Measurements from ENCODE around the gene ITPR2.
"Not testable (repeated sequence)": the region's sequence is repeated elsewhere in the genome, so short reads cannot be mapped to it uniquely, and the experiment has no call there.

The ITPR2 gene

DNA sequence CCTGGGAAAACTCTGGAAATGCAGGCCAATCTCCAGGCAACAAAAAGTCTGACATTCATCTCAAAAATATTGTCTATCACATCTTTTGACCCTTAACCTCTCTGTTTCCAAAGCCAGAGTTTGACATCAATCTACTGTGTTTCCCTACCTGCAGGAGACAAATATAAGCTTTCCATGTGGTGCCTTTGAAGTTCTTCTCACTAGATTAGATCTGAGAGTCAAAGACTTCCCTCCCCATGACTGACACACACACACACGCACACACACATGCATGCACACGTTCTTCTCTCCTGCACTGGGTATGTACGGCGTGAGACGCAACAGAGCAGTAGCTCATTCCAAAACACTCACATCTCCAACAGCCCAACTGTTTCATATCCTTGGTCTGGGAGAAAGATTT lies 8.1 kb upstream of the ITPR2 start:
- peaks cover 0 to 4% of the 10 kb centered on the region in 2 donors for H3K27me3 Mint-ChIP-seq
- no peak for ATAC-seq (replicated peaks)

DNA sequence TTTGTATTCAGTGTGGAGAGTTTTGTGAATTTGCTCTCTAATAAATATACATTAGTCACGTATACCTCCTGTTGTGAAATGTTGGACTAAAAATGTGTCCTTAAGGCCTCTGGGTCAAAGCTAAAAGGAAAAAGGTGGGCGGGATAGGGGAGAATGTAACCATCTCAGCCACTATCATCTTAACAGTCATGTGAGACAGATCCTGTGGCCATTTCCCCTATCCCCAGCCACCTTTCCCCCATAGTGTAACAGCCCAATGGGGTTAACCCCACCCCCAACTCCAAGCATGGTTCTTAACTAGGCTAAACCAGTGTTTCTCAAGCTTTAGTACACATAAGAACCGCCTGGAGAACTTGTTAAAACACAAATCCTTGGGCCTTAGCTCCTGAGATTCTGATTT lies 6.5 kb upstream of the ITPR2 start:
- Mint-ChIP-seq H3K27ac (no peak overlapping the region), H3K4me3 (no peak overlapping the region), H3K4me1 (ENCODE audit: low read depth in 2 of 2) (no peaks in the 10 kb centered on the region), H3K36me3 (ENCODE audit: insufficient read depth) (no peaks in the 10 kb centered on the region), H3K9me3 (no peaks in the 10 kb centered on the region), H3K27me3 (no peaks in the 10 kb centered on the region)
- no peak for ATAC-seq (replicated peaks)
- DNase-seq, result no peak

More for the DNA sequence above, 8.1 kb upstream of the ITPR2 start:
- Mint-ChIP-seq H3K27ac (no peak overlapping the region), H3K36me3 (ENCODE audit: insufficient read depth) (no peaks in the 10 kb centered on the region), H3K4me1 (ENCODE audit: low read depth in 2 of 2) (no peaks in the 10 kb centered on the region), H3K4me3 (no peak overlapping the region), H3K9me3 (no peaks in the 10 kb centered on the region)
- no peak for DNase-seq

DNA sequence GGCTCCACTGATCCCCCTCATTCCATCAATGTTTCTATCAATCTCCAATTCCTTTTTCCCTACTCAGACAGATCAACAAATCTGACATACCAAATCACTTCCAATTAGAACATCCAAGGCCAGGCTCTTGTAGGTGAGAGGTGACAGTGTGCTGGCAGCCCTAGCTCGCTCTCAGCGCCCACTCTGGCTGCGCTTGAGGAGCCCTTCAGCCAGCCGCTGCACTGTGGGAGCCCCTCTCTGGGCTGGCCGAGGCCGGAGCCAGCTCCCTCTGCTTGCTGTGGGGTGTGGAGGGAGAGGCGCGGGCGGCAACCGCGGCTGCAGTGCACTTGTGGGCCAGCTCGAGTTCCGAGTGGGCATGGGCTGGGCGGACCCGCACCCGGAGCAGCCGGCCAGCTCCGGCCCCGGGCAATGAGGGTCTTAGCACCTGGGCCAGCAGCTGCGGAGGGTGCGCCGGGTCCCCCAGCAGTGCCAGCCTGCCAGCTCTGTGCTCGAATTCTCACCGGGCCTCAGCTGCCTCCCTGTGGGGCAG lies 6.0 kb upstream of the ITPR2 start:
- Mint-ChIP-seq H3K36me3 (ENCODE audit: insufficient read depth) (no peaks in the 10 kb centered on the region), H3K9me3 (no peaks in the 10 kb centered on the region), H3K4me3 (no peak overlapping the region), H3K27me3 (no peaks in the 10 kb centered on the region), H3K27ac (no peak overlapping the region), H3K4me1 (ENCODE audit: low read depth in 2 of 2) (peaks cover 3% of the 10 kb centered on the region in 2 donors)
- DNase-seq (no peak), ATAC-seq (replicated peaks) (no peak)

DNA sequence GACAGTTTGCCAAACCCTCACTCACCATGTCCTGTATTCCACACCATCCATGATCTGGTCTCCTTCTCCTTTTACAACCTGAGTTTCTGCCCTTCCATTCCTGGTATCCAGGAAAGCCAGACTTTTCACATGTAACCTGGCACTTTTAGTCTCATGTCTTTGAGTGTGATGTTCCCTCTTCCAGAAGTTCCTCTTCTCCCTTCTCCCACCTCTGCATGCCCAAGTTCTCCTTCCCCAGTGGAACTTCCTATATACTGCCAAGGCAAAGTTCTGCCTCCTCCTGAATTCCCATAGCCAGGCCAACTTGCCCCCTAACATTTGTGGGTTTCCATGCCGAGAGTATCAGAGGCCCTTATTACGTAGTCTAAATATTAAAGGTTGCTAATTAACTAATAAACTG lies 3.2 kb upstream of the ITPR2 start:
- H3K36me3 Mint-ChIP-seq (ENCODE audit: insufficient read depth), result peaks cover 13% of the 10 kb centered on the region
- ATAC-seq (replicated peaks) (no peak), DNase-seq (no peak)
- peaks cover 11 to 15% of the 10 kb centered on the region in 2 donors for H3K4me1 Mint-ChIP-seq (ENCODE audit: low read depth in 2 of 2)
- no peaks in the 10 kb centered on the region for H3K9me3 Mint-ChIP-seq
- no peaks in the 10 kb centered on the region for H3K27me3 Mint-ChIP-seq
- H3K4me3 Mint-ChIP-seq, result no peak overlapping the region
- no peak overlapping the region for H3K27ac Mint-ChIP-seq

DNA sequence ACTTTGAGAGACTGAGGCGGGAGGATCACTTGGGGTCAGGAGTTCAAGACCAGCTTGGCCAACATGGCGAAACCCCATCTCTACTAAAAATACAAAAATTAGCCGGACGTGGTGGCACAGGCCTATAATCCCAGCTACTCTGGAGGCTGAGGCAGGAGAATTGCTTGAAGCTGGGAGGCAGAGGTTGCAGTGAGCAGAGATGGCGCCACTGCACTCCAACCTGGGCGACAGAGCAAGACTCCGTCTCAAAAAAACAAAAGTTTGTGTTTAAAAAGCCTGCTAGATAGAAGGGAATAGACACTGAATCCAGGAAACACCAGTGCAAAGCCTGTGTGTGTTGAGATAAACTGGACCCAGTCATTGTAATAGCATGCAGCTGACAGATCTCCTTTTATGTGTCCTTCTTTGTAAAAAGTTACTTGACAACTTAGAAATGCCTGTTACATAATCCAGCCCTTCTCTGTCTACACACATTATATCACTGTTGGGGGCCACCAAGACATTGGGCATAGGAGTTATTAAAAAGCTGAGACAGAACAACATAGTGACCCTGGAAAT lies 1.6 kb upstream of the ITPR2 start:
- Mint-ChIP-seq H3K36me3 (ENCODE audit: insufficient read depth) (peaks cover 16% of the 10 kb centered on the region), H3K4me1 (ENCODE audit: low read depth in 2 of 2) (peaks cover 22 to 29% of the 10 kb centered on the region in 2 donors)
- DNase-seq; ATAC-seq (replicated peaks); H3K27me3 Mint-ChIP-seq; H3K9me3 Mint-ChIP-seq; H3K4me3 Mint-ChIP-seq; H3K27ac Mint-ChIP-seq: not testable (repeated sequence)

DNA sequence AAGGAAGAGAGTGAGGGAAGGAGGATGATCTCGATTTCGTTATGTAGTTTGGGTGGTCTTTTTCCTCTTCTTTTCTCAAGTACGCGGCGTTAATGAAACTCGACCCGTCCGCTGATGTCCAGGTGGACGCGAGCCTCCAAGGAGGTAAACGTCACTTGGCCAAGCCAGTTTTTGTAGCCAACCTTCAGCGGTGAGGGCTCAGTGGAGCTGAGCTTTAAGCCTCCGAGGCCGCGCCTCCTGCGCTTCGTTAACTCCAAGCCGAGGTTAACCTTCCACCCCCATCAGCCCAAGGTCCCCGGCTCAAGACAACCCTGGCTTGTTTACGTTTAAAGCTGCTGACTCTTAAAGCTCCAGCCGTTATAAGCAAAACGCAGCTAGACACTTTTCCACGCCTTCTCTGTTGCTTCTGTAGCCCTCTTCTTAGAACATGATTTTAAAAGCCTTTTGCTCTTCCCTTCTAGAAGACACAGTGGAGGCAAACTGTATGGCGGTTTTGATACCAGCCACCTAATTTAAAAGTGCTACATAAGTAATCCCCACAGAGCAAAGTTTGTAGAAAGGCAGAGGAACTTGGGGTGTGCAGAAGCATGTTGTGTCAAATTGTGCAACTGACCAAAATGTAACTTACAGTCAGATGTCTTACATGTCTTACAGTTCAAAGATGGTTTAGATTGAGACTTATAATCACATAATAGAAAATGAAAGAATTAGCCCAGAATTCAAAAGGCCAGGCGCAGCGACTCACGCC lies 923 bp upstream of the ITPR2 start:
- Mint-ChIP-seq H3K9me3 (no peaks in the 10 kb centered on the region), H3K4me1 (ENCODE audit: low read depth in 2 of 2) (peaks cover 24 to 34% of the 10 kb centered on the region in 2 donors), H3K36me3 (ENCODE audit: insufficient read depth) (peaks cover 16% of the 10 kb centered on the region), H3K27ac (peak overlapping the region; percentile 98 to 99), H3K4me3 (peak overlapping the region; percentile 96 to 98), H3K27me3 (no peaks in the 10 kb centered on the region)
- DNase-seq, result peak in 2 of 3 experiments; percentile 15 to 21
- peak; percentile 14 for ATAC-seq (replicated peaks)

DNA sequence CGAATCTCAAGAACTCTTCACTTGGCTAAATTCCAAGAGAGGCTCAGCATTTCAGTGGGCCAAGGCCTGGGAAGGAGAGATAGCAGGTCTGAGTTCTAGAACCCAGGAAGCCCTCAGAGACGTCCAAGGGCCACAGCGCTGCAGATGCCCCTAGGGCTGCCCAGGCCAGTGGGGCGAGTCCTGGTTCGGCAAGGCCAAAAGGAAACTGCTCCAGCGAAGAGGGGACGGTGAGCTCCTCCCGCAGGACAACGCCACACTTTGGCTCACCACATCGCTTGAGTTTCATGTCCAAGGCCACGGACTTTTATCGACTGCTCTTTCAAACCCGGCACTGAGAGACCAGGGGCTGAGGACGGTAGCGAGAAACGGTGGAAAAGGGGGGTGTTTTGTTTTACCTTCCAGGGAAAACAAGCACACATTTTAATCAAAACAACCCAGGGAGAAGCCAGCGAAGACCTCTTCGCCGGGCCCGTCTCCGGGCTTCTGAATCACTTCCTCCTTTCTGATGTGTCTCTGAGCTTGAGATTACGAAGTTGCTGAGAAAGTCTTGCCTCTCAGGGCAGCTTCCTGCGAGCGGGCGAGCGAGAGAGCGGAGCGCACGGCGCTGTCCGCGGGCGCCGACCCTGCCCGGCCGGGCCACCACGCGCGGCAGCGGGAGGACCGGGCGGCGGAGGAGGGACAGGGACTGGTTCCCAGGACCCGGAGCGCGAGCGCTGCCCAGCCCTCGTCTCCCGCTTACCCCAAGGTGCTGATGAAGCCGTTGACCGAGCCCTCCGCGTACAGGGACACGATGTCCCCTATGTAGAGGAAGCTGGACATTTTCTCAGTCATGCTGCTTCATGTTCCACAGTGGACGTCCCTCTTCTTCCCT lies 808 bp downstream of the ITPR2 start:
- H3K4me3 Mint-ChIP-seq, result peak overlapping the region; percentile 96 to 98
- H3K9me3 Mint-ChIP-seq, result no peaks in the 10 kb centered on the region
- H3K36me3 Mint-ChIP-seq (ENCODE audit: insufficient read depth), result peaks cover 16% of the 10 kb centered on the region
- no peaks in the 10 kb centered on the region for H3K27me3 Mint-ChIP-seq
- DNase-seq (peak; percentile 45 to 62 (median 52)), ATAC-seq (replicated peaks) (peak; percentile 52)
- peaks cover 32 to 50% of the 10 kb centered on the region in 2 donors for H3K4me1 Mint-ChIP-seq (ENCODE audit: low read depth in 2 of 2)
- peak overlapping the region; percentile 98 to 99 for H3K27ac Mint-ChIP-seq

DNA sequence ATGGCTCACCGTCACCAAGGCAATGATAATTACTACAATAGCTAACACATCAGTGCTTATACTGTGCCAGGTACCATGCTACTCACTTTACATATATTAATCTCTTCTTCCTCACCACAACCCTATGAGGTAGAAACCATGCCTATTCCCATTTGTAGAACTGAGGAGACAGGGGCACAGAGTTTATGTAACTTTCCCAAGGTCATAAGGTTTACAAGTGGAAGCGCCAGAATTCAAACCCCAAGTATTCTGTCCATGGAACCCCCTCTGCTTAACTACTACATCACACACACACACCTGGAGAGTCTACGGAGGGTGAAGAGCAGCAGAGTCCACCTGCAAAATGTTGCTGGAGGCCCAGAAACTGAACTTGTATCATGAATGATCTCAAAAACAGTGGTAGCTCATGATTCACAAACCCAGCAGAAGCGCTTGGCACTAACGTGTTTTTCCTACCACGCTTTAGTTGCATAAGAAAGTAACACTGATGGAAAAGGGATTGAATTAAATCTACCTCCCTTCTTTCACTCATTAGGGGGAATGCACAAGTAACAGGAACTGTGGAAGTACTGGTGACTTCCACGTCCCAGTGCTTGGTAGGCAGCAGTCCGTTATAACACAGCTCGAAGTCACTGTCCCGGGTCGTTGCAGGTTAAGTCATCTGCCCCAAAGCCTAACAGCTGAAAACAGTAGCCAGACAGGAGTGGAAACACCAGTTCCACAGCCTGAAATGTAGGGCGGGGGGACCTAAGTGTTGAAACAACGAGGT lies 2.0 kb downstream of the ITPR2 start:
- Mint-ChIP-seq H3K9me3 (no peaks in the 10 kb centered on the region), H3K27ac (peak overlapping the region in 1 of 2 donors; percentile 65), H3K36me3 (ENCODE audit: insufficient read depth) (peaks cover 16% of the 10 kb centered on the region), H3K4me1 (ENCODE audit: low read depth in 2 of 2) (peaks cover 38 to 61% of the 10 kb centered on the region in 2 donors), H3K4me3 (peak overlapping the region; percentile 38 to 43), H3K27me3 (no peaks in the 10 kb centered on the region)
- DNase-seq (no peak), ATAC-seq (replicated peaks) (no peak)

DNA sequence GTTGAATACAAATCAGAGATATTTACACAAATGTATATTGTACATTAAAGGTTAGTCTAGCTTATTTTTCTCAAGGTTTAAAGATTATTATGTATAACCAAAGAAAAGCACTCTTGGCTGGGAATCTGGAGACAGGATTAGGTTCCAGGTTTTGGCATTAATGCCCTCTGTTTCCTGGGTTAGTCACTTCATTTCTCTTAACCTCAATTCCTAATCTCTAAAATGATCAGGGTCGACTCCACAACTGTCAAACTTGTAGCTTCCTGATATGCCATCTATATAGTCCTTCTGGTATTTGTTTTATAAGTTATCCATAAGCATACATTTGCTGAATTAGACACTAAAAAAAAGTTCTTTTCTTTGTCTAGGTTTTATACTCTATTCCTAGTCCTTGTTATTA lies 2.6 kb downstream of the ITPR2 start:
- Mint-ChIP-seq H3K36me3 (ENCODE audit: insufficient read depth) (peaks cover 16% of the 10 kb centered on the region), H3K9me3 (no peaks in the 10 kb centered on the region), H3K27ac (peak overlapping the region in 1 of 2 donors; percentile 65), H3K27me3 (no peaks in the 10 kb centered on the region), H3K4me1 (ENCODE audit: low read depth in 2 of 2) (peaks cover 38 to 61% of the 10 kb centered on the region in 2 donors), H3K4me3 (peak overlapping the region in 1 of 2 donors; percentile 43)
- ATAC-seq (replicated peaks), result no peak
- DNase-seq, result no peak

DNA sequence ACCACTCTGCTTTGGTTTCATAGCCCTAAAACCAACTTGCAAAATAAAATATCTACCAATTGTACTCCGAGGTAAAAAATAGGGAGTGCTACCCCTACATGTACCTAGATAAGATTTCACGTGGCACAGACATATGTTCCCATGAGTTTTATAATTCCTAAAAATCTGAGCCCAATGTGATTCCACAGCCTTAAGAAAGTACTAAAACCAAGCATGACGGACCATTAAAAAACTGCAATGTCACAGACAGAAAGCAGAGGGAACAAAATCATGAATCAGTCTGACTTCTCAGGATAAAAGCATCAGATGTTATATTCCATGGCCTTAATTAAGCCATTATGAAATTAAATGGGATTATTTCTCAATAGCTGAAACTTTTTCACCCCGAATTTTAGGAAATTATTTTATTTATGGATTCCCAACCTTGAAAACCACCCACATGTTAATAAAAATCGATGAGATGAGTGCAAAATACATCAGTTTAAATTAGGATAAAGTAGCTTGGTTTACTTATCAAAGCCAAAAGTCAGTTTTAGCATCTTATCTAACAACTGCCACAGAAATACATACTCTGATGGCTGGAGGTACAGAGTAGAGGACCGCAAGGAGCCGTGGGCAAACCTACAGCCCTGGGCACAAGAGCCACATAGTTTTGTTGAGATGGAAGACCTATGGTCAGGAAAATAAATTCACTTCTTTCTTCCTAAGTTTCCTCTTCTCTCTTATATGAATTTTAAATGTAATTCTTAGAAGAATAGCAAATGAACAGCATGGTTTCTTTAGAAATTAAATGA lies 4.5 kb downstream of the ITPR2 start:
- H3K4me1 Mint-ChIP-seq (ENCODE audit: low read depth in 2 of 2), result peaks cover 33 to 56% of the 10 kb centered on the region in 2 donors
- no peaks in the 10 kb centered on the region for H3K9me3 Mint-ChIP-seq
- no peaks in the 10 kb centered on the region for H3K27me3 Mint-ChIP-seq
- ATAC-seq (replicated peaks) (no peak), DNase-seq (no peak)
- H3K36me3 Mint-ChIP-seq (ENCODE audit: insufficient read depth), result peaks cover 16% of the 10 kb centered on the region
- H3K27ac Mint-ChIP-seq, result peak overlapping the region in 1 of 2 donors; percentile 36
- H3K4me3 Mint-ChIP-seq, result no peak overlapping the region

DNA sequence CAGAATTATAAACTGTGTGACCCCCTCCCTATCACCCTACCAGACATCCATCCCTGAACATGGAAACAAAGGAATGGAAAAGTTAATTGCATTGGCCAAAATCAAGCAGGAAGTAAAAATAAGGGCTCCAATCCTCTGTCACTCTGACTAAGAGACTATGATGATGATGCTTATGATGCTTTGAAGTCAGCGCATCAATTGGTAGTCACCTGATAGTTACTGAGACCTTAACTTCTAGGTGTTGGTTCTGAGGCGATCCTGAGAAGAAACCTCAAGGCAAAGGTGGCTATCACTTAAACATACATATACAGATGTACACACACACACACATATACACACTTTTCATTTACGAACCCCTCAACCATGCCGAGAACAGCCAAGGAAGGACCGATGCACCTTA lies 6.6 kb downstream of the ITPR2 start:
- ATAC-seq (replicated peaks) (no peak), DNase-seq (no peak)
- Mint-ChIP-seq H3K4me1 (ENCODE audit: low read depth in 2 of 2) (peaks cover 30 to 48% of the 10 kb centered on the region in 2 donors), H3K27ac (no peak overlapping the region), H3K27me3 (no peaks in the 10 kb centered on the region), H3K4me3 (no peak overlapping the region), H3K36me3 (ENCODE audit: insufficient read depth) (peaks cover 3% of the 10 kb centered on the region), H3K9me3 (no peaks in the 10 kb centered on the region)

DNA sequence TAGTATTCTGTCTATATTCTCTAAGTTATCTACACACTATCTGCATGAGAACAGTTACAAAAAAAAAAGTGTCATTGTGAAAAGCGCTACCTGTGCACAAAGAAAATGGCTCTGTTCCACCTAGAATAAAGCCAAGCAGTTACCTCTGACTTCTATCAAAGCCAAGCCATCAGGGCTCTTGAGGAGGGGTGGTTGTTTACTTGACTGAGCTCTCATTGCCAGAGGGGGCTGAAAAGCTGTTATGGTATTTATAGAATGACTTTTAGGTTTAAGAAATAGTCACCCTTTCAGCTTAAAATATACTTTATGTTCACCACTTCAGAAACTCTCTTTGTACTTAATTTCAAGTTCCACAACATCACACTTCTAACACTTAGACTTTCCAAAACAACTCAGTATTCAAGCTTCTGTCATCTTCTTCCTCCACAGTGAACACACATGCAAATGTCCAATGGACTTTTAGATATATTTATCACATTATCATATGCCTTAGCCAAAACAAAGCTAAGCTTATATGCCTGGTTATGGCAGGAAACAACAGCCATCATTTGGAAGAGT lies 7.5 kb downstream of the ITPR2 start:
- H3K4me1 Mint-ChIP-seq (ENCODE audit: low read depth in 2 of 2), result peaks cover 21 to 39% of the 10 kb centered on the region in 2 donors
- no peaks in the 10 kb centered on the region for H3K9me3 Mint-ChIP-seq
- no peaks in the 10 kb centered on the region for H3K36me3 Mint-ChIP-seq (ENCODE audit: insufficient read depth)
- no peak for ATAC-seq (replicated peaks)
- H3K27me3 Mint-ChIP-seq, result no peaks in the 10 kb centered on the region
- no peak overlapping the region for H3K27ac Mint-ChIP-seq
- H3K4me3 Mint-ChIP-seq, result no peak overlapping the region
- DNase-seq, result no peak
